ENCODE results near the gene STARD9. TPM values are rescaled to one million over a fixed set of nuclear protein-coding genes. Genes with fewer than 3 reads are reported as not detected.

Gene STARD9
- total RNA-seq, 1 experiment from 2014 or later, result 1.7 TPM

- TF ChIP-seq CTCF (conservative IDR thresholded peaks at IDR 0.05), result no peak
- H2AFZ ChIP-seq, result no peak overlapping the region
- intact Hi-C loops (cut with micrococcal nuclease; ENCODE audit: unreplicated experiment), result no loop called here
- ChIA-PET POLR2A (ENCODE audit: unreplicated experiment) (interaction anchor here (0.8 kb wide), 1 partner anchor 307 kb away, joined by 10 read pairs; no protein-coding TSS in a partner anchor), CTCF (no interaction called here)
- BruUV-seq (replicated peaks), result no TSS peak
- no peaks in the 10 kb centered on the region for H4K20me1 ChIP-seq (ENCODE audit: insufficient read depth)
- no peaks in the 10 kb centered on the region for H3K9me2 ChIP-seq (ENCODE audit: insufficient read depth)
- H3K27ac ChIP-seq, result no peak overlapping the region
- DNase-seq, result no peak
- no peaks in the 10 kb centered on the region for H3F3A ChIP-seq (ENCODE audit: insufficient read depth, low read depth)
- no peak overlapping the region for H3K4me3 ChIP-seq
- no peaks in the 10 kb centered on the region for H3K79me2 ChIP-seq (ENCODE audit: low read depth)
- H3K9me3 ChIP-seq (ENCODE audit: insufficient read depth, low read depth), result no peaks in the 10 kb centered on the region
- H3K4me1 ChIP-seq (replicated peaks; ENCODE audit: insufficient read depth), result no peaks in the 10 kb centered on the region
- H3K27me3 ChIP-seq (ENCODE audit: insufficient read depth, low read depth), result no peaks in the 10 kb centered on the region
- H3K4me2 ChIP-seq, result no peak overlapping the region
- no peaks in the 10 kb centered on the region for H3K36me3 ChIP-seq (ENCODE audit: low read depth)
These were observed 64.7 kb downstream of the STARD9 start for GRCh38 chr15:42640109-42640508.

- H3K4me2 ChIP-seq, result no peak overlapping the region
- TF ChIP-seq EZH2 (IDR thresholded peaks at IDR 0.05; ENCODE audit: low read depth) (no peak), CTCF (conservative IDR thresholded peaks at IDR 0.05) (peak; percentile 74)
- no peaks in the 10 kb centered on the region for H3K9me3 ChIP-seq (ENCODE audit: insufficient read depth, low read depth)
- CTCF ChIA-PET, result interaction anchor here (0.5 kb wide), 1 partner anchor 96 kb away, joined by 3 read pairs; no protein-coding TSS in a partner anchor
- DNase-seq, result peak in 1 of 2 experiments; percentile 52
- no peaks in the 10 kb centered on the region for H3K27me3 ChIP-seq (ENCODE audit: insufficient read depth, low read depth)
- H3K79me2 ChIP-seq (ENCODE audit: low read depth), result no peaks in the 10 kb centered on the region
- no TSS peak for BruUV-seq (replicated peaks)
- no peaks in the 10 kb centered on the region for H4K20me1 ChIP-seq (ENCODE audit: insufficient read depth)
- H3K36me3 ChIP-seq (ENCODE audit: low read depth), result no peaks in the 10 kb centered on the region
- no peak overlapping the region for H3K27ac ChIP-seq
- intact Hi-C loops (cut with micrococcal nuclease; ENCODE audit: unreplicated experiment), result loop anchor here (2.0 to 10.0 kb wide), 3 partner anchors 102 to 584 kb away; partner anchors contain the start of genes HAUS2 and LRRC57
- no peak overlapping the region for H2AFZ ChIP-seq
- POLR2A ChIA-PET (ENCODE audit: unreplicated experiment), result no interaction called here
- no peaks in the 10 kb centered on the region for H3F3A ChIP-seq (ENCODE audit: insufficient read depth, low read depth)
- no peaks in the 10 kb centered on the region for H3K9me2 ChIP-seq (ENCODE audit: insufficient read depth)
- no peak overlapping the region for H3K4me3 ChIP-seq
- no peaks in the 10 kb centered on the region for H3K4me1 ChIP-seq (replicated peaks; ENCODE audit: insufficient read depth)
These were observed 75.0 kb downstream of the STARD9 start for GRCh38 chr15:42650208-42651066.

GRCh38 chr15:42665827-42666226, 90.4 kb downstream of the STARD9 start:
- Histone ChIP-seq H3K27ac (no peak overlapping the region), H3K4me1 (replicated peaks; ENCODE audit: insufficient read depth) (no peaks in the 10 kb centered on the region), H3K4me2 (no peak overlapping the region), H3K36me3 (ENCODE audit: low read depth) (no peaks in the 10 kb centered on the region), H2AFZ (no peak overlapping the region), H3K9me3 (ENCODE audit: insufficient read depth, low read depth) (no peaks in the 10 kb centered on the region), H3K79me2 (ENCODE audit: low read depth) (no peaks in the 10 kb centered on the region), H3K4me3 (no peak overlapping the region), H3K27me3 (ENCODE audit: insufficient read depth, low read depth) (no peaks in the 10 kb centered on the region), H3K9me2 (ENCODE audit: insufficient read depth) (no peaks in the 10 kb centered on the region), H3F3A (ENCODE audit: insufficient read depth, low read depth) (no peaks in the 10 kb centered on the region), H4K20me1 (ENCODE audit: insufficient read depth) (no peaks in the 10 kb centered on the region)
- intact Hi-C loops (cut with micrococcal nuclease; ENCODE audit: unreplicated experiment), result no loop called here
- CTCF ChIA-PET, result no interaction called here
- DNase-seq, result no peak
- TF ChIP-seq EZH2 (IDR thresholded peaks at IDR 0.05; ENCODE audit: low read depth), result no peak
- no peak for TF ChIP-seq CTCF (conservative IDR thresholded peaks at IDR 0.05)
- POLR2A ChIA-PET (ENCODE audit: unreplicated experiment), result no interaction called here
- BruUV-seq (replicated peaks), result no TSS peak

Measured in PC-9 (cell line).